GM21447 (cell line): ENCODE data around the gene GAS1.

Experiments used
- ATAC-seq: cut with Tn5 transposase; IDR thresholded peaks from one replicate; pipeline ENCODE4 v1.9.1; 2021; ENCODE audit not compliant: unreplicated experiment

GAS1 gene

GRCh38 chr9:86965636-86966395 lies 18.5 kb upstream of the GAS1 start:
- ATAC-seq, result no peak

DNA sequence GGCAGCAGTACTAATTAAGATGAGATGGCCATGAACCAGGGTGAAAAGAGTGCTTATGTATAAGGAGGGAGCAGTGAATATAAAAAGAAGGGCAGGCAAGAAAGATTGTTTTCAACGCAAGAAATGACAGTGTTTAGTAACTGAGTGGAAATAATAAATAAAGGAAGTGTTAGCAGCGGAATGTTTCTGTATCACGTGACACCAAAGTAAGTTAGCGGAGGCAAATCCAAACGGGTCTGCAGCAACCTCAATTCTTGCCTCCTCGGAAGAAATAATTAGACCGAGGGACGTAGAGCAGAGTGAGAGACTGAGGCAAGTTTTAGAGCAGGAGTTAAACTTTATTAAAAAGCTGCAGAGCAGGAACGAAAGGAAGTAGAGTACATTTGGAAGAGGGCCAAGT lies 15.4 kb upstream of the GAS1 start:
- ATAC-seq, result no peak

- no peak for ATAC-seq
Measured at GRCh38 chr9:86960938-86961337, 13.6 kb upstream of the GAS1 start.

DNA sequence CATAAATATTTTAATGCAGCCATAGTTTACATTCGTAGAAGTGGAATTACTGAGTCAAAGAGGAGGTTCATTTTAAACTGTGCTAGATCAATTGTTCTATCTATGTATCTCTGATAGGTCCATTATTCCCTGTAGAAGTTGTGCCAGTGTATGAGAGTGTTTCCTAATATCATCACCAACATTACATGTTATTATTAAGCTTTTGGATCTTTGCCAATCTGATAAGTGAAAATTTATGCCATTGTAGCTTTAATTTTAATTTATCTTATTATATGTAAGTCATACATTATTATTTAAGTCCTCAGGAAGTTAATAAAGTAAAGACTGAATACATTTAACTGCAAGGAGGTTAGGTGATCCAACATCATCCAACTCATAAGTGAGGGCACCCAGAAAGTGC lies 10.9 kb upstream of the GAS1 start:
- ATAC-seq, result no peak

DNA sequence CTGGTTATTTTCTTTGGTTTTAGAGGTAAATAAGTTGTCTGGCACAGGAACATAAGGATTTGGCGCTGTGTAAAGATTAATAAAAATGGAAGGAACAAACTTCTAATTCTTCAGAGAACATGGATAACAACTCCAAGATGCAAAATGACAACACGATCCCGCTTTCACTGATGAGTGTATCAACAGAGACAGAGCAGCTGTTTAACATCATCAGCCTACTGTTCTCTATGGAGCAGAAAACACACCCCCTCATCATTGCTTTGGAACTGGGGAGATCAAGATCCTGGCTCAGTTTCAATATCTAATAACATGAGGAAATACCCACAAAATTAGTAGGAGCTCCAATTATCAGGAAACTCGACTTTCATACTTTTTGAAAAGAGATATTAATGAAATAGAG lies 8.3 kb upstream of the GAS1 start:
- ATAC-seq, result no peak

- ATAC-seq, result no peak
Measured at GRCh38 chr9:86955042-86955441, 7.7 kb upstream of the GAS1 start.

DNA sequence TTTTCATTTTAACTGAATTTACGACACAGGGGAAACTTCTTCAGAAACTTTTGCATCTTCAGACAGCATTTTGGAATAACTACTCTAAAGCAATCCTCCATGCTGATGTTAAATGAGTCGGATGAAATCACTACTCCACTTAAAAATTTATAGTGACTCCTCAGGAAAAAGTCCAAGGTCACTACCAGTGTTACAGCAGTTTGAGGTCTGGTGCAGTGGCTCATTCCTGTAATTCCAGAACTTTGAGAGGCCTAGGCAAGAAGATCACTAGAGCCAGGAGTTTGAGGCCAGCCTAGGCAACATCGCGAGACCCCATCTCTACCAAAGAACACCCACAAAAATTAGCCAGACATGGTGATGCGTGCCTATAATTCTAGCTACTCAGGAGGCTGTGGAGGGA lies 5.9 kb upstream of the GAS1 start:
- ATAC-seq, result no peak

- peak; percentile 54 for ATAC-seq
Measured at GRCh38 chr9:86948074-86948929, 996 bp upstream of the GAS1 start.

- ATAC-seq, result peak; percentile 37
Measured at GRCh38 chr9:86946201-86947145, 833 bp downstream of the GAS1 start.

DNA sequence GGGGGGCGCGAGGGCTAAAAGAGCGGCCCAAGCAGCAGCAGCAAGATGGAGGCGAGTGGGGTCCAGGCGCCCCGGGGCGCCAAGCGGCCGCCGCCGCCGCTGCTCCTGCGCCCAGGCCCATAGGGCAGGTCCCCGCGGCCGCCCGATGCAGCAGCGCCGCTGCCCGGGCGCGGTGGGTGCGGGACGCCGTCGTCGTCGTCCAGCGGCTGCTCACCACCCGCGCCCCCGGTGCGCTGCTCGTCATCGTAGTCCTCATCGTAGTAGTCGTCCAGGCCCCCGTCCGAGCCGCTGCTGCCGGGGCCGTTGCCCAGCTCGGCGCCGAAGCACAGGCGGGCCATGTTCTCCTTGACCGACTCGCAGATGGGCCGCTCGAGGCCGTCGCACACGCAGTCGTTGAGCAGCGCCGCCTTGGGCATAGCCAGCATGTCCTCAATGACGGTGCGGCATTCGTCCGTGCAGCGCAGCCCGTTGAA lies 1.5 kb downstream of the GAS1 start:
- ATAC-seq, result no peak

- no peak for ATAC-seq
Measured at GRCh38 chr9:86944796-86945727, 2.2 kb downstream of the GAS1 start.

GRCh38 chr9:86943201-86944113 lies 3.8 kb downstream of the GAS1 start:
- ATAC-seq, result no peak

DNA sequence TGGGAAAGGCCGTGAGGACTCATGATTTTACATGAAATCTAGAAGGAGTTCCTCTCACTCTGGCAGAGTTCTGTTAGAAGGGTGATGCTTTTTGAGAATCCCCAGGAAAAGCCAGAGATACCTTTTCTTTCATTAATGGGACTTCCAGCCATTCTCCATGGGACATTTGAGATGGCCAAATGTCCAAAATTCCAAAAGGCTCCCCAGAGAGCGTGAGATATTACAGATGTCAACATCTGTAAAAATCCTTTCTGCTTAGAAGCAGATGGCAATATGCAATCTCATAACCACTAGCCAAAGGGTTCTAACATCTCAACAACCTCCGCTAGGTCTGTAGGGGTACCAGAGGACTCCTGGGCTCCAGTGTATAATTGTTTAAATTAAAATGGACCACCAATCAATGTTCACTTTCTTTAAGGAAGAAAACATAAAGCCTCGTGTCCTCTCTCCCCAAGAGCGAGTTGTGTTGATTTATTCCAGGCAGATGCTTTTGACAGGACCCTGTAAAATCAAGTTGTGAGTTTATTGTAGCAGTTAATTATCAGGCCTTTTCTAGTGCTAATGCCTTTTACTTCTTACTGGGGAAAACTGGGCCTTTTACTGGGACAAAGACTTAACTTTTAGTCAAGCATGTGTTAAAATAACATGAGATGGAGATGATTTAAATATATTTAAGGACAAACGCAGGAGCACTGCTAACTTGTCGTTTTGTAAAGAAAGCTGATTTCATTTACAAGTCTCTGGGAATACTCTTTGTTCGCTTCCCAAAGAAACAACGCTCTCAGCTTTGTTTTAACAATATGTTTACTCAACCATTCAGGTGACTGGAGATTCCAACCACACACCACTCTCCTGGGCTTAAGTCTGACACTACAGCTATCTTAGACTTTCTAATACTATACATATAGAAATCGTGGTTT lies 4.8 kb downstream of the GAS1 start:
- no peak for ATAC-seq

DNA sequence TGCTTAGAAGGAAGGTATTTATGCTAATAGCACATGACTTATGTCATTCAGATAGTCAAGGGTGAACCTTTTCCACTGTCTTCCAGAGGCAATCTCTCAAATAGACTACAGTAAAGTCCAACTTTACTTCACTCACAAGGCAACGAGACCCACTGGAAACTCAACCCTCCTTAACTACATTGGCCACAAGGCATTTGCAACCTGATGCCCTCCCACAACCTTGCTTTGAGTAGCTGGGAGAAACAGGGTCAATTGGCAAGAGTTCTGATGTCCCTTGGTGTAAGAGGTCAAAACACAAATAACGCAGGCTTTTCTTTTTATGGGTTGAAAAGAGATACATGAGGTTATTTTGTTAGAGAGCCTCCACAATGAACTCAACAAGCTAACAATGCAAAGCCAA lies 6.1 kb downstream of the GAS1 start:
- no peak for ATAC-seq

DNA sequence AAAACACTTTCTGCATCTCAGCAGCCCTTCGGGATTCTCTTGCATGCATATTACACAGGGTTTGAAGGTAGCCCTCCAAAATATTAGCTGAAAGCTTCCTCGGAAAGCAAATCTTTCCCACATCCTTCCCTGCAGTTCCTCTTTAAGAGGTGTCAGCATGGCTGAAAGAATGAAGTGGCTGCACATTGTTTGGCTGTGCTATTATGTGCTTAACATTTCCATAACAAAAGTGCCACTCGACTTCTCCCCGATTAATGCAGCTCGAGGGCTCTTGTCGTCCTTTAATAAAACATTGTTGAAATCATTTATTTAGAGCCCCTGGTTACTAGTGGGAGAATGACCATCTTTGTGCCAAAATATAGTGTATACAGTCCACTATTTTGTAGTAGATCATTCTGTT lies 6.5 kb downstream of the GAS1 start:
- ATAC-seq, result no peak

- ATAC-seq, result no peak
Measured at GRCh38 chr9:86939891-86940290, 7.4 kb downstream of the GAS1 start.

DNA sequence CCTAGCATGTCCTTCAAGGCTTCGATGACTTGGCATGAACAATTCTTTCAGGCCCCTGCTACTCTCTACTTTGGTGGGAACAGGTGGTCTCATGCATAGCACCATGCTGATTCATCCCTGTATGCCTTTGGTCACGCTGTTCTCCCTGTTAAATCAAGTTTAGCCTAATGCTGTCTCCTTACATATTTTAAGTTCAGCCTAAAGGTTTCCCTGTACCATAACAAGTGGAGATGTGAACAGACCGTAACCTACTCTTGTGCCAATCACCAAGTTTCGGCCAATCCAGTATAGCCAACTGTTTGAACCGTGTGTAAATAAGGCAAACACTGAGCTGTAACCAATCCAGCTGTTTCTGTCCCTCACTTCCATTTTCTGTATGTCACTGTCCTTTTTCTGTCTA lies 8.0 kb downstream of the GAS1 start:
- no peak for ATAC-seq

GRCh38 chr9:86938780-86939179 lies 8.5 kb downstream of the GAS1 start:
- no peak for ATAC-seq
